ENCODE measurements around the gene CGB1.
A peak's percentile ranks its signal among the peaks of the same experiment; 100 is the strongest.

Gene CGB1

DNA sequence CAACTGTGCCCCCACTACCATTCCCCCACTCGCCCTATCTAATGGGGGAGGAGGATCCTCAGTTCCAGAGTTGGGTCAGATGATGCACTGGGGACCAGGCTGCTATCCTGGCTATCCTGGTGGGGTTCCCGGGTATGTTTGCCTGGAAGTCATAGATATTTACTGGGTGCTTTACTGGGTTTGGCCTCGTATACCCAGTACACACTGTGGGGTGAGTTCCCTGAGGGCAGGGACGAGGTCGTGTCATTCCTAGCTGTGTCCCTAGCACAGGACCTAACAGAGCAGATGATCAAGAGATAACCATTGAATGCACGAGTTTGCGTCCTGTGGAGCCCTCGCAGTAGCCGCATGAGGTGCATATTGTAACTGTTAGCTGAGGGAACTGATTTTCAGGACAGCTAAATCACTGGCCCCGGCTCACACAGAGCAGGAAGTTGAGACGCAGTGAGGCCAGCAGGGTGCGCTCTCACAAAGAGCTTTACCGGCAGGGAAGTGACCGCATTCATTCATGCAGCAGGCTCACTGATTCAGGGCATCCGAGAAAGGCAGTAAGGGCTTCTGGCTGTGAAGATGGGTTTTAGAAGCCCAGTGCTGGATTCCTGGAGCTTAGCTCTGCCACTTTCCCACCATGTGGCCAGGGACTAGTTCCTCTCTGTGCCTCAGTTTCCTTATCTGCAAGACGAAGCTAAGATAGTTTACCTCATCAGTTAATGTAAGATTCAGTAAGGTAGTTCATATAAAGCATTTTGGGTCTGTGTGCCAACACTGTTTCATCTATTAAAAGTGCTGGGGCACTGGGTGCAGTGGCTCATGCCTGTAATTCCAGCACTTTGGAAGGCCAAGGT, 37.0 kb downstream of the CGB1 start:
- ATAC-seq: peak; percentile 90
- DNase-seq (ENCODE audit: low spot score in 2 of 2): peak; percentile 54 to 76
- H3K4me3 Mint-ChIP-seq: no peak overlapping the region
- H3K27ac Mint-ChIP-seq: no peak overlapping the region
- H3K4me1 Mint-ChIP-seq: peaks cover 29% of the 10 kb centered on the region
- H3K9me3 Mint-ChIP-seq: no peaks in the 10 kb centered on the region
- H3K36me3 Mint-ChIP-seq: peaks cover 62% of the 10 kb centered on the region

DNA sequence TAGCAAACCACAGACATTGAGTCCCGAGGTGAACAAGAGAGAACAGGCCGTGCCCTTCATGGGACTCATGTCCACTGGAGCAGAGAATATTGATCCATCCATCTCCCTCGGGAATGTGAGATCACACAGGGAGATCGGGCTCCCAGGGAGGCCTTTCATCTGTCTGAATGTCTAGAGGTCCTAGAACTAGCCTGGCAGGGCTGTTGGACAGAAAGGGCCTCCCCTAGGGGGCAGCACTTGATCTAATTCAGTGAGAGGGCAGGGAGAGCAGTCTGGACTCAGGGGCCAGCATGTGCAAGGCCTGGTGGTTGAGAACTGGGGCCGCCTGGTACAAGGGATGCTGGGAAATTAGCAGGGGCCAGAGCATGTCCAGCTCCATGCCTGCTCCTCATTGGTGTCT, 38.7 kb downstream of the CGB1 start:
- Mint-ChIP-seq H3K9me3 (no peaks in the 10 kb centered on the region), H3K4me3 (no peak overlapping the region)

DNA sequence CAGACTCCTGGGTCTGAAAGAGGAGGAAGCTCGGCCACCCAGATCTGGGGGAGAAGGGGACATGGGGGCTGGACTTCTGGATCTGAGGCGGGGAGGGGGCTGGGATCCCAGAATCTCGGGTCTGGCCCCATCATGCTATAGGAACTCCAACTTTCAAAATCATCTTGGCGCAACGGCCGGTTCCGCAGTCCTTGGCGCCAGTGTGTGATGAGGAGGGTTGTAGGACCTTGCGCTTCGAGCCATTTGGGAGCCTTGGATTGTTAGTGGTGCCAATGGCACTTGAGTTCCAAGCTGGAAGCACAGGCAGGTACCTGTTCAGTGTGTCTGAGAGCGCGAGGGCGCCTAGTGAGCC, 42.7 kb downstream of the CGB1 start:
- Mint-ChIP-seq H3K36me3 (peaks cover 50% of the 10 kb centered on the region), H3K4me3 (peak overlapping the region; percentile 99), H3K27ac (peak overlapping the region; percentile 100), H3K4me1 (peaks cover 61% of the 10 kb centered on the region), H3K9me3 (no peaks in the 10 kb centered on the region)
- no peak for ATAC-seq
- no peak for DNase-seq (ENCODE audit: low spot score in 2 of 2)

More for the DNA sequence above, 38.7 kb downstream of the CGB1 start:
- H3K4me1 Mint-ChIP-seq: peaks cover 40% of the 10 kb centered on the region
- peaks cover 59% of the 10 kb centered on the region for H3K36me3 Mint-ChIP-seq
- peak overlapping the region; percentile 39 for H3K27ac Mint-ChIP-seq
- ATAC-seq (no peak), DNase-seq (ENCODE audit: low spot score in 2 of 2) (peak in 1 of 2 donors; percentile 82)

GRCh38 chr19:48993175-48994034, 43.3 kb downstream of the CGB1 start, which contains the start of the genes GYS1 and RUVBL2:
Gene GYS1 (minus strand): TSS chr19:48993309. CDS start chr19:48993112, 197 bp downstream.
Gene RUVBL2 (plus strand): TSS chr19:48993887. CDS start chr19:48993912, 25 bp downstream.
- DNase-seq (ENCODE audit: low spot score in 2 of 2) (peak; percentile 98), ATAC-seq (peak; percentile 95)
- peaks cover 61% of the 10 kb centered on the region for H3K4me1 Mint-ChIP-seq
- no peaks in the 10 kb centered on the region for H3K9me3 Mint-ChIP-seq
- peak within 1 kb of the TSS; percentile 100 for H3K27ac Mint-ChIP-seq
- H3K36me3 Mint-ChIP-seq: peaks cover 56% of the 10 kb centered on the region
- peak within 1 kb of the TSS; percentile 99 for H3K4me3 Mint-ChIP-seq

DNA sequence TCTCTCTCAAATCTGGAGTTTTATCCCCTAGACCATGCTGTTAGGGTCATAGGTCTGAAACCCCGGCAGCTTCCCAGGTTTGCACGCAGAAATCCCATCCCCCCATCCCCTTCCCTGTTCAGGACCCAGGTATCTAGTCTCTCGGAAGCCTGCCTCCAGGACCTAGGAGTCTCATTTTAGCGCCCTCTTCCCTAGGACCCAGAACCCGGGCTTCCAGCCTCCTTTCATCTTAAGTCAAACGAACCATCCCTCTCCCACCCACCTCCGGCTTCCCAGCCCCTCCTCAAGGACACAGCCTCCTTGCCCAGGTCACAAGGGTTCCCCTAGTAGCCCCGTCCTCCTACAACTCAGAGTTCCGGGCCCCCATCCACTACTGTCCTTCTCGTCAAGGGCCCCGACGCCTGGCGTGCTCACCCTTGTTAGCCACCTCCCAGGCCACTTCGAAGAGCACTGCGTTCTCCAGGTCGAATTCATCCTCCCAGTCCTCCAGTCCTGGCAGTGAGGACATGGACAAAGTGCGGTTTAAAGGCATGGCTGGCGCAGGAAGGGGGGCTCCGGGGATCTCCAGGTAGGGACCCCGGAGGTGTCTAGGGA, 44.0 kb downstream of the CGB1 start:
- Mint-ChIP-seq H3K27ac (peak overlapping the region; percentile 100), H3K4me1 (peaks cover 62% of the 10 kb centered on the region), H3K36me3 (peaks cover 63% of the 10 kb centered on the region), H3K9me3 (no peaks in the 10 kb centered on the region), H3K4me3 (peak overlapping the region; percentile 99)
- no peak for DNase-seq (ENCODE audit: low spot score in 2 of 2)
- no peak for ATAC-seq

DNA sequence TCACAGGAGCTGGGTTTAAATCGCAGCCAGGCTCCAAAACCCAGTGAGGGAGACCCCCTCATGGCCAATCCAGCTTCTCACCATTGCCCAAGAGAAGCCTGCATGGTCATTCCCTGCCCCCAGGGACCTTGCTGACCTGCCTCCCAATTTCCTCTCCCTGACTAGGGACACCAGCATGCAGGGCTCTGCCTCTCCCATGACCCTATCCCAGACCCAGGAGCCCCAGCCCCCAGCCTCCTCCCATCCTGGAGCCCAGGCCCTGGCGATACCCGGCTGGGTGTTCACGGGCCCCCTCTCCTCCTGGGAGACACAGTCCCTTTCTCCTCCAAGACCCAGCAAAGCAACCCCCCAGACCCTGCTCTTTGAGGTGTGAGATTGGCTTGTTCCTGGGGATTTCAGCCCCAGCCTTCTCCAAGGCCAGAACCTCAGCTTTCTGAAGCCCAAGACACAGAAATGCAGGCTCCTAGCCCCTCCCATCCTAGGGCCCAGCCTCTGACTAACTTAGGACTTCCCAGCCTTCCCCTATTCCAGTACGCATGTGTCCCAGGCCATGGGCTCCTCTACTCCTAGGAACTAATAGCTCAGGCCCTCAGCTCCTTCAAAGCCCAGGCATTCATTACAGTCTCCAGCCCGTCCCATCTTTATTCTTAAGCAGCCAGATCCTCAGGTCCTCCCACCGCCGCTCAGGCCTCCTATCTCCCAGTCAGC, 44.7 kb downstream of the CGB1 start:
- ATAC-seq: no peak
- H3K4me3 Mint-ChIP-seq: peak overlapping the region; percentile 99

DNA sequence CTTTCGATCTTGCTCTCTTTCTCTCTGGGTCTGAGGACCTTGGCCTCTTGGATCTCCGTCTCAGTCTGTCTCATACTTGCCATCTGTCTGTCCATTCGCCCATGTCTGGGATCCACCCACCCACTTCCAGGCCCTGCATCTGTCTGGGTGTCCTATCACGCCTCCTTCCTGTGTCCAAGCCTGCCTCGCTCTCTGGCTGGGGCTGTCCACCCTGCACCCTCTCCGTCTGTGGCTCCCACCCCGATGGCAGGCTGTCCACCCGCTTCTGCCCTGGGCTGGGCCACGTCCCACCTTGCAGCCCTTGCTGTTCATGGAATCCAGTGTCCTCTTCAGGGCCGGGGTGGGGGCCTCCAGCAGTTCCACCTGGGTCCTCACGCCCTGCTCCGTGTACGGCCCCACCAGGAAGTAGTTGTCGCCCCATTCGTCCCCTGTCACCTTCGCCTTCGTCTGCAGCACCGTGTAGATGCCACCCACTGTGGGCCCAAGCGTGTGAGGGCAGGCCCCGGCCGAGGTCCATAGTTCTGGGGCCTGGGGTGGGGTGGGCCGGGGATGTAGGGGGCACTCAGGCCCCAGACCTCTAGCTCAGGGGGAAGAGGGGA, 45.6 kb downstream of the CGB1 start:
- no peak for ATAC-seq
- Mint-ChIP-seq H3K36me3 (peaks cover 79% of the 10 kb centered on the region), H3K4me3 (peak overlapping the region; percentile 99), H3K27ac (peak overlapping the region; percentile 100), H3K4me1 (peaks cover 62% of the 10 kb centered on the region), H3K9me3 (no peaks in the 10 kb centered on the region)
- no peak for DNase-seq (ENCODE audit: low spot score in 2 of 2)

More for the DNA sequence above, 44.7 kb downstream of the CGB1 start:
- Mint-ChIP-seq H3K9me3 (no peaks in the 10 kb centered on the region), H3K27ac (peak overlapping the region; percentile 100), H3K4me1 (peaks cover 64% of the 10 kb centered on the region), H3K36me3 (peaks cover 69% of the 10 kb centered on the region)
- DNase-seq (ENCODE audit: low spot score in 2 of 2): no peak

GRCh38 chr19:48990400-48990799, 46.3 kb downstream of the CGB1 start:
- Mint-ChIP-seq H3K4me3 (no peak overlapping the region), H3K27ac (peak overlapping the region; percentile 100), H3K4me1 (peaks cover 61% of the 10 kb centered on the region), H3K9me3 (no peaks in the 10 kb centered on the region), H3K36me3 (peaks cover 86% of the 10 kb centered on the region)
- DNase-seq (ENCODE audit: low spot score in 2 of 2) (no peak), ATAC-seq (no peak)

DNA sequence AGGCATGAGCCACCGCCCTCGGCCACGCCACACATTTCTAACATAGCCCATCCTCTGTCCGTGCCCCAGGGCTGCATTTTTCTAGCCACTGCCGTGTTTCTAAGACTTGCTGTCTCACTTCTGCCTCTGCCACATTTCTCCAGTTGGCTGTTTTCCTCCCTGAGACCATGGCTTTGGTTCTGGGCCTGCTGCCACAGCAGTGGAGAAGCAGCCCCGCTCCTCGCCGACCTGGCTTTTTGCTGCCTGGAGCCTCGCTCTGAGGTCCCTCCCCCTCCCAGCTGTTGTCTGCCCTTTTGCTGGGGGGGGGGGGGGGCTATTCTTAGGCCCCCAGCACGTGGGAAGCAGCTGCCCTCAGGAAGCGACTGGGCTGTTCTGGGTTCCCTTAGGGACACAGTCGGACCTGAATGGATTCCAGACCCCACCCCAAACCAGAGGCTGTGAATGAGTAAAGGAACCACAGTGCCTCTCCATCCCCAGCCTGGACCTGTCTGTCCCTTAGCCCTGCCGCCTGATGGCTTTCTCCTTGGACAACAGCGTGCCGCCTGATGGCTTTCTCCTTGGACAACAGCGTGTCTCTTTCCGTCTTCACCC, 46.9 kb downstream of the CGB1 start:
- ATAC-seq: no peak
- no peaks in the 10 kb centered on the region for H3K9me3 Mint-ChIP-seq
- no peak overlapping the region for H3K4me3 Mint-ChIP-seq
- DNase-seq (ENCODE audit: low spot score in 2 of 2): no peak
- peaks cover 55% of the 10 kb centered on the region for H3K4me1 Mint-ChIP-seq
- peaks cover 87% of the 10 kb centered on the region for H3K36me3 Mint-ChIP-seq
- peak overlapping the region; percentile 100 for H3K27ac Mint-ChIP-seq

GRCh38 chr19:48988860-48989259, 47.8 kb downstream of the CGB1 start:
- Mint-ChIP-seq H3K4me3 (no peak overlapping the region), H3K9me3 (no peaks in the 10 kb centered on the region), H3K27ac (no peak overlapping the region), H3K36me3 (peaks cover 86% of the 10 kb centered on the region), H3K4me1 (peaks cover 47% of the 10 kb centered on the region)
- no peak for DNase-seq (ENCODE audit: low spot score in 2 of 2)
- no peak for ATAC-seq

DNA sequence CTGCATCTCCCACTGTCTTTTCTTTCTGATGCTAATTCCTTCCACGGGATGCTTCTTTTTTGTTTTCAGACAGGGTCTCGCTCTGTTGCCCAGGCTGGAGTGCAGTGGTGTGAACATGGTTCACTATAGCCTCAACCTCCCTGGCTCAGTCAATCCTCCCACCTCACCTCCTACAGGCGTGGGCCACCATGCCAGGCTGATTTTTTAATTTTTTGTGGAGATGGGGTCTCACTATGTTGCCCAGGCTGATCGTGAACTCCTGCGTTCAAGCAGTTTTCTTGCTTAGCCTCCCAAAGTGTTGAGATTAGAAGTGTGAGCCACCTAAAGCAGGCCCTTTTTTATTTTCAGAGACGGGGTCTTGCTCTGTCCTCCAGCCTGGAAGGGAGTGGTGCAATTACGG, 48.4 kb downstream of the CGB1 start:
- peaks cover 42% of the 10 kb centered on the region for H3K4me1 Mint-ChIP-seq
- no peak overlapping the region for H3K4me3 Mint-ChIP-seq
- DNase-seq (ENCODE audit: low spot score in 2 of 2) (no peak), ATAC-seq (no peak)
- H3K27ac Mint-ChIP-seq: peak overlapping the region; percentile 43
- H3K9me3 Mint-ChIP-seq: no peaks in the 10 kb centered on the region
- peaks cover 86% of the 10 kb centered on the region for H3K36me3 Mint-ChIP-seq

- H3K27ac Mint-ChIP-seq: peak overlapping the region; percentile 43
- no peaks in the 10 kb centered on the region for H3K9me3 Mint-ChIP-seq
- no peak for DNase-seq (ENCODE audit: low spot score in 2 of 2)
- no peak overlapping the region for H3K4me3 Mint-ChIP-seq
- H3K36me3 Mint-ChIP-seq: peaks cover 89% of the 10 kb centered on the region
- no peak for ATAC-seq
- H3K4me1 Mint-ChIP-seq: peaks cover 36% of the 10 kb centered on the region
These were observed 49.4 kb downstream of the CGB1 start for GRCh38 chr19:48987323-48987722.

DNA sequence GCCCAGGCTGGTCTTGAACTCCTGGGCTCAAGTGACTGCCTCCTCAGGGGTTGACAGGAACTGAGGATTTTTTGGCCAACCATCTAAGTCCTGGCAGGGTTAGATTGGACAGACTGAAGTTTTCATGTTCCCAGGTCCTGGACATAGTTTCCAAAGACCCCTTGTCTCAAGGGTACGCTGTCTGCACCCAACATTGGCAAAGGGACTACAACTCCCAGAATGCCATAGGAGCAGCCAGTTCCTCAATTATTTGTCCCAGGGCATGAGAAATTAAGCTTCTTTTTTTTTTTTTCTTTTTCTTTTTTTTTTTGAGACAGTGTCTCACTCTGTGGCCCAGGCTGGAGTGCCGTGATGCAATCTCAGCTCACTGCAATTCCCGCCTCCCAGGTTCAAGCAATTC, 50.5 kb downstream of the CGB1 start:
- peaks cover 95% of the 10 kb centered on the region for H3K36me3 Mint-ChIP-seq

DNA sequence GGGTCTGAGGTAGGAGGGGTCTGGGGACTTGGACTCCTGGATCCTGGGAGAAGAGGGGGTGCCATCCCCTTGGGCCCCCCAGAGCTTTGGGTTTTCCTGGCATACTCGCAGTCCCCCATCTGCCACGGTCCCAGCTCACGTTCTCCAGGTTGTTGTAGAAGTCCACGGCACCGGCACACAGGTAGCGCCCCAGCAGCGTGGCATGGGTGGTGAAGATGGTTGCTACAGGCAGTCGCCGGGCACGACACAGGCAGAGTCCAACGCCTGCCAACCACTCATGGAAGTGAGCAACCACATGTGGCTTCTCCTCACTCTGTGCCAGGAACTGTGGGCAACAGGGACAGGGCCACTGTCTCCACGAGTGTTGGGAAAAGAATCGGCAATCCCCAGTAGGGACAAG, 51.0 kb downstream of the CGB1 start:
- no peak for ATAC-seq
- H3K4me1 Mint-ChIP-seq: peaks cover 23% of the 10 kb centered on the region

More for the DNA sequence above, 50.5 kb downstream of the CGB1 start:
- no peaks in the 10 kb centered on the region for H3K9me3 Mint-ChIP-seq
- H3K4me1 Mint-ChIP-seq: peaks cover 28% of the 10 kb centered on the region
- no peak for DNase-seq (ENCODE audit: low spot score in 2 of 2)
- no peak overlapping the region for H3K27ac Mint-ChIP-seq
- ATAC-seq: no peak
- no peak overlapping the region for H3K4me3 Mint-ChIP-seq

More for the DNA sequence above, 51.0 kb downstream of the CGB1 start:
- Mint-ChIP-seq H3K4me3 (no peak overlapping the region), H3K27ac (peak overlapping the region; percentile 43), H3K36me3 (peaks cover 95% of the 10 kb centered on the region), H3K9me3 (no peaks in the 10 kb centered on the region)
- DNase-seq (ENCODE audit: low spot score in 2 of 2): no peak

All from stimulated activated effector memory CD8-positive, alpha-beta T cell treated with anti-CD3 and anti-CD28 coated beads, Interleukin-12 subunit alpha, Interleukin-12 subunit beta, amount 100 ng/mL, for 72 hours (primary cell).